HCT116 (cell line): Measurements from ENCODE around the gene ARPC1A. TPM values are rescaled to one million over a fixed set of nuclear protein-coding genes. Genes with fewer than 3 reads are reported as not detected.
"Not testable (repeated sequence)": the region's sequence is repeated elsewhere in the genome, so short reads cannot be mapped to it uniquely, and the experiment has no call there.

Experiments used
- ATAC-seq: fragments of 200-7000 bp; cut with Tn5 transposase; 2 replicates; pipeline ENCODE4 v1.9.1; 2020; ENCODE audit warnings: mild to moderate bottlenecking, moderate library complexity
- BruUV-seq: library from RNA; stranded (reverse); fragments of 400-500 nt; replicated peaks from 2 replicates; lab custom pipeline; 2021; lab: Mats Ljungman, UMichigan
- CTCF ChIA-PET: fragments of 300-600 bp; sonication (Branson Sonifier 250); formaldehyde crosslinking; loops from one replicate; lab custom pipeline; 2021; ENCODE audit warnings: antibody characterized with exemption; lab: Charles Lee
- POLR2A ChIA-PET: fragments of 300-600, 350-600 bp; sonication (Branson Sonifier 250); formaldehyde crosslinking; loops from one replicate; lab custom pipeline; 2021; ENCODE audit warnings: antibody characterized with exemption; lab: Charles Lee
- RAD21 ChIA-PET, 2 experiments: fragments of 300-600 bp; sonication (Branson Sonifier 250); formaldehyde crosslinking; loops; one replicate each; lab custom pipeline; 2023; ENCODE audit warnings: low total read pairs in 2 of 2; ENCODE audit not compliant: uncharacterized antibody in 2 of 2, unreplicated experiment in 2 of 2, low non-redundant PET in 1 of 2; lab: Charles Lee
- DNase-seq: peaks from one replicate; pipeline ENCODE4 v3.0.0-alpha.2; 2010; ENCODE audit warnings: low read depth, low spot score
- H2AFZ ChIP-seq: fragments of 200-600 bp; shearing (Covaris generic), sonication (generic); 2 replicates; pipeline ENCODE4 v1.6.1; 2017; ENCODE audit warnings: low read depth, mixed run types, mixed read lengths, antibody characterized with exemption, low read length; ENCODE audit not compliant: poor library complexity, severe bottlenecking
- H3K27ac ChIP-seq: 2 replicates; pipeline ENCODE4 v1.5.1; 2012; ENCODE audit warnings: low read depth, low read length
- H3K27me3 ChIP-seq: fragments of 200-600 bp; sonication (generic); 2 replicates; pipeline ENCODE4 v1.6.1; 2016; ENCODE audit warnings: mixed run types, low read length, mixed read lengths; ENCODE audit not compliant: insufficient read depth
- H3K36me3 ChIP-seq, 2 experiments: fragments of 200-500 bp in 1 of 2; fragments of 200-600 bp in 1 of 2; sonication (Bioruptor generic) in 1 of 2; sonication (generic) in 1 of 2; 2 replicates each; pipeline versions ENCODE4 v1.5.1 to v1.6.1; 2014 to 2016; ENCODE audit warnings: low read length in 2 of 2, inconsistent platforms in 1 of 2, mixed read lengths in 1 of 2, mixed run types in 1 of 2; ENCODE audit not compliant: insufficient read depth in 2 of 2, control insufficient read depth in 1 of 2
- H3K4me1 ChIP-seq, 2 experiments: fragments of 200-600 bp in 1 of 2; sonication (generic) in 1 of 2; 2 replicates each; pipeline versions ENCODE4 v1.5.1 to v1.6.1; 2012 to 2017; ENCODE audit warnings: low read length in 2 of 2, inconsistent platforms in 1 of 2, mild to moderate bottlenecking in 1 of 2, mixed read lengths in 1 of 2, mixed run types in 1 of 2, moderate library complexity in 1 of 2; ENCODE audit not compliant: insufficient read depth in 2 of 2, control insufficient read depth in 1 of 2
- H3K4me2 ChIP-seq: fragments of 200-600 bp; sonication (generic); 2 replicates; pipeline ENCODE4 v1.6.1; 2017; ENCODE audit warnings: mixed run types, low read length, mixed read lengths
- H3K4me3 ChIP-seq, 2 experiments: fragments of 200-600 bp in 1 of 2; sonication (generic) in 1 of 2; replicated peaks in 1 of 2; 2 replicates each; pipeline ENCODE4 v1.5.1; 2011 to 2016; ENCODE audit warnings: low read length in 2 of 2, control low read depth in 1 of 2, low read depth in 1 of 2, mild to moderate bottlenecking in 1 of 2, mixed read lengths in 1 of 2, mixed run types in 1 of 2
- H3K79me2 ChIP-seq: fragments of 200-600 bp; sonication (generic); 2 replicates; pipeline ENCODE4 v1.6.1; 2017; ENCODE audit warnings: mild to moderate bottlenecking, mixed run types, low read length, moderate library complexity, mixed read lengths; ENCODE audit not compliant: insufficient read depth
- H3K9ac ChIP-seq: fragments of 200-600 bp; sonication (generic); 2 replicates; pipeline ENCODE4 v1.6.1; 2016; ENCODE audit warnings: low read length, mixed read lengths
- H3K9me2 ChIP-seq: fragments of 200-600 bp; sonication (generic), shearing (Covaris generic); 2 replicates; pipeline ENCODE4 v1.6.1; 2017; ENCODE audit warnings: mixed run types, mild to moderate bottlenecking, moderate library complexity; ENCODE audit not compliant: insufficient read depth
- H3K9me3 ChIP-seq, 2 experiments: fragments of 200-500 bp in 1 of 2; fragments of 200-600 bp in 1 of 2; sonication (Bioruptor generic) in 1 of 2; sonication (generic) in 1 of 2; 2 replicates each; pipeline ENCODE4 v1.6.1; 2014 to 2017; ENCODE audit warnings: low read length in 2 of 2, mixed read lengths in 2 of 2, inconsistent platforms in 1 of 2, low read depth in 1 of 2, mild to moderate bottlenecking in 1 of 2, mixed run types in 1 of 2, moderate library complexity in 1 of 2; ENCODE audit not compliant: control insufficient read depth in 1 of 2, insufficient read depth in 1 of 2
- H4K20me1 ChIP-seq: fragments of 200-600 bp; sonication (generic), shearing (Covaris generic); 2 replicates; pipeline ENCODE4 v1.6.1; 2017; ENCODE audit warnings: mixed run types, mild to moderate bottlenecking, moderate library complexity; ENCODE audit not compliant: insufficient read depth
- CBX3 ChIP-seq: IDR thresholded peaks from 2 replicates; pipeline ENCODE4 v1.6.1; 2012; ENCODE audit warnings: low read depth
- ELF1 ChIP-seq: IDR thresholded peaks from 2 replicates; pipeline ENCODE4 v1.6.1; 2012; ENCODE audit warnings: low read depth, borderline replicate concordance
- EZH2 ChIP-seq: fragments of 200-600 bp; sonication (generic); IDR thresholded peaks from 2 replicates; pipeline ENCODE4 v1.6.1; 2017; ENCODE audit warnings: antibody characterized with exemption, mixed run types
- POLR2A ChIP-seq: IDR thresholded peaks from 2 replicates; pipeline ENCODE4 v1.7.0; 2011; ENCODE audit warnings: borderline replicate concordance; ENCODE audit not compliant: insufficient read depth, insufficient read length; ENCODE audit errors: extremely low read depth
- REST ChIP-seq: IDR thresholded peaks from 2 replicates; pipeline ENCODE4 v1.6.1; 2012; ENCODE audit warnings: low read depth
- SP1 ChIP-seq: IDR thresholded peaks from 2 replicates; pipeline ENCODE4 v1.6.1; 2012; ENCODE audit warnings: low read depth
- YY1 ChIP-seq: IDR thresholded peaks from 2 replicates; pipeline ENCODE4 v1.6.1; 2011; ENCODE audit warnings: low read length, low read depth, moderate library complexity, mild to moderate bottlenecking; ENCODE audit not compliant: insufficient replicate concordance; ENCODE audit errors: extremely low read depth
- intact Hi-C: fragments of 100-400 bp; cut with micrococcal nuclease; formaldehyde crosslinking; loops from 2 replicates; pipeline ENCODE4 v1.10.0; 2022
- total RNA-seq: library from RNA; stranded (reverse); gene quantifications from one replicate; pipeline ENCODE4 v1.2.1, GENCODE V29; 2021; ENCODE audit not compliant: unreplicated experiment
- TF ChIP-seq, protein P1 (sequence below): IDR thresholded peaks from 2 replicates; pipeline ENCODE4 v1.6.1; 2012

ARPC1A gene
- total RNA-seq, 1 experiment from 2014 or later = 250 TPM

DNA sequence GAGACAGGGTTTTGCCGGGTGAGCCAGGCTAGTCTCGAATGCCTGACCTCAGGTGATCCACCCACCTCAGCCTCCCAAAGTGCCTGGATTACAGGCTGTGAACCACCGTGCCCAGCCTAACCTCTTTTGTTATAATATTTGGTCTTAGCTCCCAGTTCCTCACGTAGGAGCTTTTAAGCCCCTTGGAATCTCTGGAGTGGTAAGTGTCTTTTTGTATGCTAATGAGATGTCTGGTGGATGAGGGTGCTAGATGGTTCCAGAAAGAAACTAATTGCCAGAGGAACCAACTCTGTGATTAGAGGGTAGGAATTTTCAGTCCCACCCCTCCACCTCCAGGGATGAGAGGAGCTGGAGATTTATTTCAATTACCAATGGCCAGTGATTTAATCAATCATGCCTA, 5.3 kb upstream of the ARPC1A start:
- Histone ChIP-seq H3K9me3 (no peaks in the 10 kb centered on the region), H3K79me2 (peaks cover 5% of the 10 kb centered on the region), H3K9ac (no peak overlapping the region), H4K20me1 (no peaks in the 10 kb centered on the region), H3K4me2 (no peak overlapping the region), H3K9me2 (no peaks in the 10 kb centered on the region), H2AFZ (no peak overlapping the region), H3K27me3 (no peaks in the 10 kb centered on the region), H3K4me3 (no peak overlapping the region), H3K4me1 (peaks cover 0 to 6% of the 10 kb centered on the region in 2 experiments; a peak in 1 of 4 replicates), H3K27ac (no peak overlapping the region), H3K36me3 (no peaks in the 10 kb centered on the region)
- intact Hi-C loops = no loop called here
- BruUV-seq = no TSS peak
- DNase-seq = no peak
- no peak for TF ChIP-seq YY1
- ATAC-seq = no peak
- CTCF ChIA-PET = interaction anchor here (1.0 kb wide), 1 partner anchor 9 kb away, joined by 3 read pairs; no protein-coding TSS in a partner anchor
- POLR2A ChIA-PET = no interaction called here
- RAD21 ChIA-PET = no interaction called here

DNA sequence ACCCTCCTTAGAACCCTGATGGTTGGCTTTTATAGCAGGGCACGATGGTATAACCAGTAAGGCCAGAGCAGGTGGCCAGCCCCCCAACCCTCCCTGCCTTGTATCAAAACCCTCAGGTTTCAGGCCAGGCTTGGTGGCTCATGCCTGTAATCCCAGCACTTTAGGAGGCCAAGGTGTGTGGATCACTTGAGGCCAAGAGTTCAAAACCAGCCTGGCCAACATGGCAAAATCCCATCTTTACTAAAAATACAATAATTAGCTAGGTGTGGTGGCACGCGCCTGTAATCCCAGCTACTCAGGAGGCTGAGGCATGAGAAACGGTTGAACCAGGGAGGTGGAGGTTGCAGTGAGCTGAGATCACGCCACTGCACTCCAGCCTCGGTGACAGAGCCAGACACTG, 3.0 kb upstream of the ARPC1A start:
- intact Hi-C loops, H3K4me2 ChIP-seq, H3K27ac ChIP-seq, H2AFZ ChIP-seq, H3K4me3 ChIP-seq, ATAC-seq, H3K9me2 ChIP-seq, H4K20me1 ChIP-seq, DNase-seq, RAD21 ChIA-PET, H3K27me3 ChIP-seq, H3K9me3 ChIP-seq, POLR2A ChIA-PET, BruUV-seq, H3K36me3 ChIP-seq, CTCF ChIA-PET, H3K9ac ChIP-seq: not testable (repeated sequence)
- Histone ChIP-seq H3K4me1 (peaks cover 10 to 16% of the 10 kb centered on the region in 2 experiments; a peak in 2 of 4 replicates), H3K79me2 (peaks cover 25% of the 10 kb centered on the region)

GRCh38 chr7:99324559-99324958, 1.1 kb upstream of the ARPC1A start:
- ATAC-seq = no peak
- no peak for DNase-seq
- BruUV-seq = no TSS peak
- Histone ChIP-seq H3K9me3 (no peaks in the 10 kb centered on the region), H3K27ac (no peak overlapping the region)
- TF ChIP-seq ELF1 = no peak
- no peak for TF ChIP-seq POLR2A
- TF ChIP-seq SP1 = no peak
- TF ChIP-seq YY1 = no peak
- no peak for TF ChIP-seq CBX3
- TF ChIP-seq, protein P1, sequence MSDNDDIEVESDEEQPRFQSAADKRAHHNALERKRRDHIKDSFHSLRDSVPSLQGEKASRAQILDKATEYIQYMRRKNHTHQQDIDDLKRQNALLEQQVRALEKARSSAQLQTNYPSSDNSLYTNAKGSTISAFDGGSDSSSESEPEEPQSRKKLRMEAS = no peak
- TF ChIP-seq REST = no peak
- TF ChIP-seq EZH2 = no peak
- TF ChIP-seq, all 23 proteins: peak for 0
- Histone ChIP-seq H3K4me3 (peak overlapping the region; percentile 73 to 99), H3K9me2 (no peaks in the 10 kb centered on the region), H3K9ac (peak overlapping the region; percentile 97), H2AFZ (no peak overlapping the region), H3K79me2 (peaks cover 44% of the 10 kb centered on the region), H3K27me3 (no peaks in the 10 kb centered on the region), H3K4me1 (peaks cover 13 to 30% of the 10 kb centered on the region in 2 experiments; a peak in 3 of 4 replicates), H3K4me2 (peak overlapping the region; percentile 83), H4K20me1 (no peaks in the 10 kb centered on the region), H3K36me3 (no peaks in the 10 kb centered on the region)
- POLR2A ChIA-PET = no interaction called here
- intact Hi-C loops = no loop called here
- RAD21 ChIA-PET = no interaction called here
- CTCF ChIA-PET = no interaction called here
